ENCODE results near the gene POLR3B. TPM values are rescaled to one million over a fixed set of nuclear protein-coding genes. Genes with fewer than 3 reads are reported as not detected.

Gene POLR3B
- total and polyA plus RNA-seq, 9 of the 15 experiments (the other 6 are each of a cell fraction or from before 2014, with no cell fraction given), result 7.6 to 17.9 (median 14.4) TPM

GRCh38 chr12:106378788-106379187, 21.2 kb downstream of the POLR3B start:
- ATAC-seq, result no peak
- intact Hi-C loops (cut with micrococcal nuclease), result no loop called here
- Histone ChIP-seq H3K9me3 (replicated peaks; ENCODE audit: control insufficient read depth, insufficient read depth, low read depth, low read length) (no peaks in the 10 kb centered on the region), H3K36me3 (ENCODE audit: control insufficient read depth, insufficient read depth, low read length) (peaks cover 62% of the 10 kb centered on the region), H2AFZ (ENCODE audit: low read depth, low read length) (no peak overlapping the region), H3K27ac (ENCODE audit: extremely low read depth, low read depth, low read length) (no peak overlapping the region), H3K4me2 (ENCODE audit: insufficient read depth, low read length) (no peak overlapping the region), H3K79me2 (ENCODE audit: control insufficient read depth, insufficient read depth, low read length) (no peaks in the 10 kb centered on the region), H3K4me1 (replicated peaks in 1 of 2; ENCODE audit: control insufficient read depth in 2 of 2, insufficient read depth in 2 of 2, low read length in 2 of 2) (peaks cover 0 to 8% of the 10 kb centered on the region in 2 experiments; a peak in 1 of 5 replicates), H3K4me3 (no peak overlapping the region), H3K27me3 (ENCODE audit: control insufficient read depth in 2 of 2, insufficient read depth in 2 of 2, low read length in 2 of 2) (no peaks in the 10 kb centered on the region), H4K20me1 (replicated peaks; ENCODE audit: control insufficient read depth, insufficient read depth, low read length) (no peaks in the 10 kb centered on the region), H3K9me1 (ENCODE audit: control insufficient read depth, insufficient read depth, low read length) (no peaks in the 10 kb centered on the region), H3K9ac (ENCODE audit: insufficient read depth in 1 of 2, low read depth in 2 of 2, low read length in 2 of 2) (no peak overlapping the region)
- no peak for DNase-seq (ENCODE audit: extremely low read depth in 1 of 4, low spot score in 3 of 4)
- FAIRE-seq, result peak; percentile 57
- in situ Hi-C loops (cut with MboI), result no loop called here
- POLR2A ChIA-PET, result interaction anchor here (0.9 kb wide), 1 partner anchor 17 kb away, joined by 6 read pairs; no protein-coding TSS in a partner anchor
- no TSS peak for BruUV-seq (replicated peaks)
- CTCF ChIA-PET (ENCODE audit: low intra/inter-chr PET ratio), result interaction anchor here (0.6 kb wide), 1 partner anchor 12 kb away, joined by 3 read pairs; no protein-coding TSS in a partner anchor
- WGBS (ENCODE audit: insufficient coverage, low coverage, missing lambda C conversion rate), result 3% methylated on average over 4 of the region's 4 CpGs
- no peak for TF ChIP-seq EZH2 (IDR thresholded peaks at IDR 0.05; ENCODE audit: borderline replicate concordance, low read depth, low read length)
- peak; percentile 26; the same call in 1 of the 2 replicates for TF ChIP-seq TEAD4 (IDR thresholded peaks at IDR 0.05; ENCODE audit: low read length)
- no peak for TF ChIP-seq TEAD4 (CRISPR knock-in tag; IDR thresholded peaks at IDR 0.05; ENCODE audit: borderline replicate concordance)
- TF ChIP-seq ZFX (CRISPR knock-in tag; IDR thresholded peaks at IDR 0.05), result no peak
- TF ChIP-seq, protein P1, sequence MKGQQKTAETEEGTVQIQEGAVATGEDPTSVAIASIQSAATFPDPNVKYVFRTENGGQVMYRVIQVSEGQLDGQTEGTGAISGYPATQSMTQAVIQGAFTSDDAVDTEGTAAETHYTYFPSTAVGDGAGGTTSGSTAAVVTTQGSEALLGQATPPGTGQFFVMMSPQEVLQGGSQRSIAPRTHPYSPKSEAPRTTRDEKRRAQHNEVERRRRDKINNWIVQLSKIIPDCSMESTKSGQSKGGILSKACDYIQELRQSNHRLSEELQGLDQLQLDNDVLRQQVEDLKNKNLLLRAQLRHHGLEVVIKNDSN (CRISPR knock-in tag; IDR thresholded peaks at IDR 0.05), result no peak
- TF ChIP-seq POLR3A (IDR thresholded peaks at IDR 0.05; ENCODE audit: borderline replicate concordance, extremely low read depth, insufficient read depth, insufficient read length), result no peak
- TF ChIP-seq, protein P2, sequence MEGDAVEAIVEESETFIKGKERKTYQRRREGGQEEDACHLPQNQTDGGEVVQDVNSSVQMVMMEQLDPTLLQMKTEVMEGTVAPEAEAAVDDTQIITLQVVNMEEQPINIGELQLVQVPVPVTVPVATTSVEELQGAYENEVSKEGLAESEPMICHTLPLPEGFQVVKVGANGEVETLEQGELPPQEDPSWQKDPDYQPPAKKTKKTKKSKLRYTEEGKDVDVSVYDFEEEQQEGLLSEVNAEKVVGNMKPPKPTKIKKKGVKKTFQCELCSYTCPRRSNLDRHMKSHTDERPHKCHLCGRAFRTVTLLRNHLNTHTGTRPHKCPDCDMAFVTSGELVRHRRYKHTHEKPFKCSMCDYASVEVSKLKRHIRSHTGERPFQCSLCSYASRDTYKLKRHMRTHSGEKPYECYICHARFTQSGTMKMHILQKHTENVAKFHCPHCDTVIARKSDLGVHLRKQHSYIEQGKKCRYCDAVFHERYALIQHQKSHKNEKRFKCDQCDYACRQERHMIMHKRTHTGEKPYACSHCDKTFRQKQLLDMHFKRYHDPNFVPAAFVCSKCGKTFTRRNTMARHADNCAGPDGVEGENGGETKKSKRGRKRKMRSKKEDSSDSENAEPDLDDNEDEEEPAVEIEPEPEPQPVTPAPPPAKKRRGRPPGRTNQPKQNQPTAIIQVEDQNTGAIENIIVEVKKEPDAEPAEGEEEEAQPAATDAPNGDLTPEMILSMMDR (IDR thresholded peaks at IDR 0.05 in 2 of 3, conservative IDR thresholded peaks at IDR 0.05 in 1 of 3; ENCODE audit: insufficient read depth in 2 of 3, low read depth in 1 of 3, low read length in 3 of 3), result no peak
- no peak for TF ChIP-seq RBM15 (IDR thresholded peaks at IDR 0.05; ENCODE audit: insufficient read depth, low read length)
- peak; percentile 28; the same call in 1 of the 2 replicates for TF ChIP-seq ARID1B (IDR thresholded peaks at IDR 0.05)
- TF ChIP-seq ELF4 (CRISPR knock-in tag; IDR thresholded peaks at IDR 0.05), result no peak
- 0 out of 2 replicates have a peak, but pooled peaks have one; percentile 23 for TF ChIP-seq STAT5A (IDR thresholded peaks at IDR 0.05; ENCODE audit: borderline replicate concordance, low read length)
- no peak for TF ChIP-seq ZNF133 (CRISPR knock-in tag; IDR thresholded peaks at IDR 0.05)
- no peak for TF ChIP-seq SP1 (CRISPR knock-in tag; IDR thresholded peaks at IDR 0.05)
- no peak for TF ChIP-seq NCOA1 (IDR thresholded peaks at IDR 0.05; ENCODE audit: low read depth)
- TF ChIP-seq MNT (conservative IDR thresholded peaks at IDR 0.05), result no peak
- TF ChIP-seq THRAP3 (IDR thresholded peaks at IDR 0.05; ENCODE audit: borderline replicate concordance), result no peak
- TF ChIP-seq SREBF1 (IDR thresholded peaks at IDR 0.05; ENCODE audit: borderline replicate concordance, low read depth, low read length), result no peak
- no peak for TF ChIP-seq ADNP (tag; IDR thresholded peaks at IDR 0.05)
- TF ChIP-seq ILK (tag; IDR thresholded peaks at IDR 0.05; ENCODE audit: borderline replicate concordance, low read depth), result no peak
- no peak for TF ChIP-seq HCFC1 (IDR thresholded peaks at IDR 0.05; ENCODE audit: low read depth, low read length)

Data from K562 (cell line).